ENCODE data around the gene GLB1L2. TPM values are rescaled to one million over a fixed set of nuclear protein-coding genes. Genes with fewer than 3 reads are reported as not detected.

The GLB1L2 gene
- total and polyA plus RNA-seq, 2 of the 4 experiments (the other 2 are of a cell fraction): under 0.01 to 0.26 TPM

DNA sequence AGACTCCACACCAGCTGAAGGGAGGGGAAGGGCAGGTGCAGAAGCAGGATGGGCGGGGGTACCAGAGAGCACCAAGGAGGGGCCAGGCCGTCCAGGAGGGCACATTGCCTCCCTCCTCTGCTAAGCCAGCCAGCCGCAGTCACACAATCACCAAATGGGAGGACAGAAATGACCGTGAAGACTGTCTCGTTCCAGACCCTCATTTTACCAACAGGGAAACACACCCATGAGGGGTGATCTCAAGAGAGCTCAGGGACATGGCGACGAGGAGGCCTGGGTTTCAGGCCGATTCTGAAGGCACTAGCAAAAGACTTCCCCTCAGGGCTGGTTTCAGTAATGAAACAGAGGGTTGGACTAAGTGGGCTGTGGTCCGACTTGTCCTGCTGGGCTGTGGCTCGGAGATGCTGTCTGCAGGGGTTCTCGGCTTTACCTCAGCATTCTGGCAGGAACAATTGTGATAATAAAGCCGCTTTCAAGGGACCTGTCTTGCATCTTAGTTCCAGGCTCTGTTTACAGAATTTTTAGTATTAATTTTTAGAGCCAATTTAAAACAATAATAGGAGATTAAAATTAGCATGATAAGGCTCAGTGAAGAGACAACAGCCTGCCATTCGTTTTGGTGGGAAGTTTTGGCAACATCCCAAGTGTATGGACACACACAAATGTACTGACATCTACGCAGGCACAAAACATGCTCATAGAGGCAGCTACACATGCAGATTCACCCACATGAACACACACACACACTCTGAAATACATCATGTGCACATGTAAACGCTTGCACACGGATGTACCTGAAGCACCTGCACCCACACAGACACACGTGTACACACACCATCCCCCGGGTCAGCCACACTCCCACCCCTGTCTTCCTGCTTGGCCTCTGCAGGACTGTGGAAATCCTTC, 82.3 kb downstream of the GLB1L2 start:
- H3K4ac ChIP-seq (ENCODE audit: low read depth, low read length): no peak overlapping the region

More for the DNA sequence above, 82.3 kb downstream of the GLB1L2 start:
- no peak overlapping the region for H3K56ac ChIP-seq (ENCODE audit: extremely low read depth, insufficient read depth, low read length)
- DNase-seq (no peak), ATAC-seq (ENCODE audit: low read depth) (no peak)
- no peak overlapping the region for H4K5ac ChIP-seq (ENCODE audit: low read depth, low read length)
- TF ChIP-seq MAZ (IDR thresholded peaks at IDR 0.05; ENCODE audit: borderline replicate concordance, low read depth, low read length) (no peak), FOS (IDR thresholded peaks at IDR 0.05; ENCODE audit: low read depth, low read length) (no peak), RFX5 (IDR thresholded peaks at IDR 0.05; ENCODE audit: low read depth, low read length) (no peak), CEBPB (IDR thresholded peaks at IDR 0.05; ENCODE audit: low read depth, low read length) (no peak), MAFK (IDR thresholded peaks at IDR 0.05; ENCODE audit: low read depth, low read length) (no peak), BHLHE40 (IDR thresholded peaks at IDR 0.05; ENCODE audit: low read depth, low read length) (no peak)
- TF ChIP-seq, protein P1, sequence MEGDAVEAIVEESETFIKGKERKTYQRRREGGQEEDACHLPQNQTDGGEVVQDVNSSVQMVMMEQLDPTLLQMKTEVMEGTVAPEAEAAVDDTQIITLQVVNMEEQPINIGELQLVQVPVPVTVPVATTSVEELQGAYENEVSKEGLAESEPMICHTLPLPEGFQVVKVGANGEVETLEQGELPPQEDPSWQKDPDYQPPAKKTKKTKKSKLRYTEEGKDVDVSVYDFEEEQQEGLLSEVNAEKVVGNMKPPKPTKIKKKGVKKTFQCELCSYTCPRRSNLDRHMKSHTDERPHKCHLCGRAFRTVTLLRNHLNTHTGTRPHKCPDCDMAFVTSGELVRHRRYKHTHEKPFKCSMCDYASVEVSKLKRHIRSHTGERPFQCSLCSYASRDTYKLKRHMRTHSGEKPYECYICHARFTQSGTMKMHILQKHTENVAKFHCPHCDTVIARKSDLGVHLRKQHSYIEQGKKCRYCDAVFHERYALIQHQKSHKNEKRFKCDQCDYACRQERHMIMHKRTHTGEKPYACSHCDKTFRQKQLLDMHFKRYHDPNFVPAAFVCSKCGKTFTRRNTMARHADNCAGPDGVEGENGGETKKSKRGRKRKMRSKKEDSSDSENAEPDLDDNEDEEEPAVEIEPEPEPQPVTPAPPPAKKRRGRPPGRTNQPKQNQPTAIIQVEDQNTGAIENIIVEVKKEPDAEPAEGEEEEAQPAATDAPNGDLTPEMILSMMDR (conservative IDR thresholded peaks at IDR 0.05; ENCODE audit: low read depth, low read length): no peak
- TF ChIP-seq, protein P2, sequence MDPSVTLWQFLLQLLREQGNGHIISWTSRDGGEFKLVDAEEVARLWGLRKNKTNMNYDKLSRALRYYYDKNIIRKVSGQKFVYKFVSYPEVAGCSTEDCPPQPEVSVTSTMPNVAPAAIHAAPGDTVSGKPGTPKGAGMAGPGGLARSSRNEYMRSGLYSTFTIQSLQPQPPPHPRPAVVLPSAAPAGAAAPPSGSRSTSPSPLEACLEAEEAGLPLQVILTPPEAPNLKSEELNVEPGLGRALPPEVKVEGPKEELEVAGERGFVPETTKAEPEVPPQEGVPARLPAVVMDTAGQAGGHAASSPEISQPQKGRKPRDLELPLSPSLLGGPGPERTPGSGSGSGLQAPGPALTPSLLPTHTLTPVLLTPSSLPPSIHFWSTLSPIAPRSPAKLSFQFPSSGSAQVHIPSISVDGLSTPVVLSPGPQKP (IDR thresholded peaks at IDR 0.05; ENCODE audit: borderline replicate concordance, low read depth, low read length): no peak
- TF ChIP-seq, protein P3, sequence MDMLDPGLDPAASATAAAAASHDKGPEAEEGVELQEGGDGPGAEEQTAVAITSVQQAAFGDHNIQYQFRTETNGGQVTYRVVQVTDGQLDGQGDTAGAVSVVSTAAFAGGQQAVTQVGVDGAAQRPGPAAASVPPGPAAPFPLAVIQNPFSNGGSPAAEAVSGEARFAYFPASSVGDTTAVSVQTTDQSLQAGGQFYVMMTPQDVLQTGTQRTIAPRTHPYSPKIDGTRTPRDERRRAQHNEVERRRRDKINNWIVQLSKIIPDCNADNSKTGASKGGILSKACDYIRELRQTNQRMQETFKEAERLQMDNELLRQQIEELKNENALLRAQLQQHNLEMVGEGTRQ (IDR thresholded peaks at IDR 0.05; ENCODE audit: low read depth, low read length): no peak
- H3K27ac ChIP-seq (ENCODE audit: insufficient read depth, low read length): no peak overlapping the region
- no peaks in the 10 kb centered on the region for H3K4me1 ChIP-seq (ENCODE audit: control insufficient read depth, insufficient read depth, low read length)
- no peak overlapping the region for H2BK15ac ChIP-seq (ENCODE audit: low read depth, low read length)
- dilution Hi-C loops (cut with HindIII; ENCODE audit: low sequenced_read_pairs, unreplicated experiment) (no loop called here), in situ Hi-C loops (cut with MboI; ENCODE audit: low sequenced_read_pairs) (no loop called here), intact Hi-C loops (cut with micrococcal nuclease) (no loop called here)
- H4K8ac ChIP-seq (ENCODE audit: low read depth in 2 of 2, low read length in 2 of 2): no peak overlapping the region
- H3K4me2 ChIP-seq (ENCODE audit: low read depth, low read length): no peak overlapping the region
- 29% methylated on average over 7 of the region's 18 CpGs; no CpG with 5 or more reads in 1 of the 2 experiments for WGBS, 2 experiments (ENCODE audit: extremely low coverage in 2 of 2, insufficient read length in 1 of 2)
- no peaks in the 10 kb centered on the region for H4K20me1 ChIP-seq (ENCODE audit: insufficient read depth, low read length)
- H2AK5ac ChIP-seq (ENCODE audit: low read depth, low read length): no peak overlapping the region
- POLR2A ChIA-PET (ENCODE audit: unreplicated experiment): no interaction called here
- no peak overlapping the region for H2BK5ac ChIP-seq (ENCODE audit: low read depth, low read length, poor library complexity, severe bottlenecking)
- H3K79me1 ChIP-seq (ENCODE audit: low read depth in 1 of 2, low read length in 2 of 2): no peaks in the 10 kb centered on the region
- no peak overlapping the region for H3K9ac ChIP-seq (ENCODE audit: low read depth, low read length)
- no peak overlapping the region for H2BK20ac ChIP-seq (ENCODE audit: low read depth, low read length)
- CTCF ChIA-PET: no interaction called here
- no peaks in the 10 kb centered on the region; the same call in 1 of the 2 replicates for H3K9me3 ChIP-seq (ENCODE audit: control insufficient read depth, insufficient read depth, low read length)
- H4K91ac ChIP-seq (ENCODE audit: insufficient read depth, low read depth, low read length): no peak overlapping the region
- no peak overlapping the region for H3K14ac ChIP-seq (replicated peaks; ENCODE audit: low read depth, low read length)
- H3K9me1 ChIP-seq (ENCODE audit: insufficient read depth, low read length): no peaks in the 10 kb centered on the region
- no peak overlapping the region for H3K23ac ChIP-seq (ENCODE audit: low read depth, low read length)
- no peaks in the 10 kb centered on the region for H3K36me3 ChIP-seq (ENCODE audit: control insufficient read depth, insufficient read depth, low read length)
- no peak overlapping the region for H2BK120ac ChIP-seq (ENCODE audit: low read depth, low read length)
- H2AK9ac ChIP-seq (replicated peaks; ENCODE audit: low read depth, low read length, poor library complexity): no peak overlapping the region
- peaks cover 29% of the 10 kb centered on the region for H3K27me3 ChIP-seq (ENCODE audit: control insufficient read depth, insufficient read depth, low read length)
- BruUV-seq (replicated peaks): no TSS peak
- H3K18ac ChIP-seq (ENCODE audit: low read depth, low read length): no peak overlapping the region
- H3K4me3 ChIP-seq (ENCODE audit: insufficient read depth, low read depth, low read length): no peak overlapping the region
- H2AFZ ChIP-seq (replicated peaks; ENCODE audit: low read length, poor library complexity): no peak overlapping the region
